Liver (tissue), 9 donors: Measurements from ENCODE around the gene HPD. TPM values are rescaled to one million over a fixed set of nuclear protein-coding genes. Genes with fewer than 3 reads are reported as not detected.

Source experiments
- DNase-seq: peaks from one replicate; pipeline ENCODE4 v3.0.0-alpha.2; 2017; ENCODE audit warnings: low spot score
- H3K27ac ChIP-seq, 2 donors: one replicate each; pipeline ENCODE4 v1.7.0; 2013; ENCODE audit warnings: inconsistent platforms in 2 of 2, low read length in 2 of 2, control low read depth in 1 of 2, low read depth in 1 of 2, mild to moderate bottlenecking in 1 of 2
- H3K27me3 ChIP-seq, 4 donors: one replicate each; pipeline versions ENCODE4 v1.6.1 to v1.7.0; 2013; ENCODE audit warnings: low read length in 3 of 4, inconsistent platforms in 1 of 4, mild to moderate bottlenecking in 1 of 4, moderate library complexity in 1 of 4; ENCODE audit not compliant: control insufficient read depth in 4 of 4, insufficient read depth in 4 of 4
- H3K36me3 ChIP-seq, 4 donors: one replicate each; pipeline versions ENCODE4 v1.6.1 to v1.7.0; 2013; ENCODE audit warnings: low read length in 3 of 4, mild to moderate bottlenecking in 3 of 4, low read depth in 1 of 4, moderate library complexity in 1 of 4; ENCODE audit not compliant: control insufficient read depth in 4 of 4, insufficient read depth in 3 of 4
- H3K4me1 ChIP-seq, 4 donors: one replicate each; pipeline versions ENCODE4 v1.6.1 to v1.7.0; 2013; ENCODE audit warnings: low read length in 3 of 4, mild to moderate bottlenecking in 3 of 4, moderate library complexity in 1 of 4; ENCODE audit not compliant: control insufficient read depth in 4 of 4, insufficient read depth in 4 of 4
- H3K4me3 ChIP-seq, 3 donors: one replicate each; pipeline versions ENCODE4 v1.6.1 to v1.7.0; 2013; ENCODE audit warnings: low read length in 3 of 3, control low read depth in 1 of 3, low read depth in 1 of 3, mild to moderate bottlenecking in 1 of 3
- H3K9ac ChIP-seq, 2 donors: one replicate each; pipeline ENCODE4 v1.7.0; 2013; ENCODE audit warnings: low read length in 2 of 2, mild to moderate bottlenecking in 2 of 2, moderate library complexity in 2 of 2, control low read depth in 1 of 2, low read depth in 1 of 2
- H3K9me3 ChIP-seq, 4 donors: one replicate each; pipeline versions ENCODE4 v1.6.1 to v1.7.0; 2013; ENCODE audit warnings: low read length in 3 of 4; ENCODE audit not compliant: control insufficient read depth in 4 of 4
- FOXA1 ChIP-seq: IDR thresholded peaks from 2 replicates; pipeline ENCODE4 v1.6.1; 2016; ENCODE audit warnings: antibody characterized with exemption
- JUND ChIP-seq, 2 donors: IDR thresholded peaks; 2 replicates each; pipeline ENCODE4 v1.6.1; 2016; ENCODE audit warnings: antibody characterized with exemption in 2 of 2
- RXRA ChIP-seq, 2 donors: IDR thresholded peaks; 2 replicates each; pipeline ENCODE4 v1.6.1; 2017 to 2018; ENCODE audit warnings: antibody characterized with exemption in 2 of 2, mild to moderate bottlenecking in 1 of 2
- WGBS: extraction: QIAGEN DNeasy Blood & Tissue Kit; methylation state at CpG from one replicate; pipeline ENCODE4 v1.1.7; 2013; 5-methylcytosine and 5-hydroxymethylcytosine counted together
- polyA plus RNA-seq, 2 donors: library from polyadenylated mRNA; stranded (reverse) in 1 of 2; unstranded in 1 of 2; fragments of 200-250 nt in 1 of 2; fragments of >200 nt in 1 of 2; fragmentation: Nextera tagmentation in 1 of 2; extraction: Ambion mirVana in 1 of 2; gene quantifications; one replicate each; pipeline versions ENCODE4 v1.2.1 to v1.2.3, GENCODE V29; 2013 to 2015
- total RNA-seq, 2 donors: library from RNA; depleted of rRNA; stranded (reverse); fragments of >200 nt; gene quantifications; one replicate each; pipeline ENCODE4 v1.2.3, GENCODE V29; 2014
- TF ChIP-seq, protein P1 (sequence below): IDR thresholded peaks from 2 replicates; pipeline ENCODE4 v1.6.1; 2016; ENCODE audit warnings: antibody characterized with exemption, mild to moderate bottlenecking
- TF ChIP-seq, protein P2 (sequence below): IDR thresholded peaks from 2 replicates; pipeline ENCODE4 v1.6.1; 2016; ENCODE audit warnings: antibody characterized with exemption
- donor health status: healthy.
- donor health status: healthy.
- donor health status: healthy.
- donor health status: healthy.
- donor health status: healthy.

Gene HPD
- total and polyA plus RNA-seq, 4 donors = 31.3 to 812 (median 509) TPM

- 2% methylated on average over 16 of the region's 16 CpGs for WGBS
- TF ChIP-seq, protein P1, sequence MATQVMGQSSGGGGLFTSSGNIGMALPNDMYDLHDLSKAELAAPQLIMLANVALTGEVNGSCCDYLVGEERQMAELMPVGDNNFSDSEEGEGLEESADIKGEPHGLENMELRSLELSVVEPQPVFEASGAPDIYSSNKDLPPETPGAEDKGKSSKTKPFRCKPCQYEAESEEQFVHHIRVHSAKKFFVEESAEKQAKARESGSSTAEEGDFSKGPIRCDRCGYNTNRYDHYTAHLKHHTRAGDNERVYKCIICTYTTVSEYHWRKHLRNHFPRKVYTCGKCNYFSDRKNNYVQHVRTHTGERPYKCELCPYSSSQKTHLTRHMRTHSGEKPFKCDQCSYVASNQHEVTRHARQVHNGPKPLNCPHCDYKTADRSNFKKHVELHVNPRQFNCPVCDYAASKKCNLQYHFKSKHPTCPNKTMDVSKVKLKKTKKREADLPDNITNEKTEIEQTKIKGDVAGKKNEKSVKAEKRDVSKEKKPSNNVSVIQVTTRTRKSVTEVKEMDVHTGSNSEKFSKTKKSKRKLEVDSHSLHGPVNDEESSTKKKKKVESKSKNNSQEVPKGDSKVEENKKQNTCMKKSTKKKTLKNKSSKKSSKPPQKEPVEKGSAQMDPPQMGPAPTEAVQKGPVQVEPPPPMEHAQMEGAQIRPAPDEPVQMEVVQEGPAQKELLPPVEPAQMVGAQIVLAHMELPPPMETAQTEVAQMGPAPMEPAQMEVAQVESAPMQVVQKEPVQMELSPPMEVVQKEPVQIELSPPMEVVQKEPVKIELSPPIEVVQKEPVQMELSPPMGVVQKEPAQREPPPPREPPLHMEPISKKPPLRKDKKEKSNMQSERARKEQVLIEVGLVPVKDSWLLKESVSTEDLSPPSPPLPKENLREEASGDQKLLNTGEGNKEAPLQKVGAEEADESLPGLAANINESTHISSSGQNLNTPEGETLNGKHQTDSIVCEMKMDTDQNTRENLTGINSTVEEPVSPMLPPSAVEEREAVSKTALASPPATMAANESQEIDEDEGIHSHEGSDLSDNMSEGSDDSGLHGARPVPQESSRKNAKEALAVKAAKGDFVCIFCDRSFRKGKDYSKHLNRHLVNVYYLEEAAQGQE = peak; percentile 0
- TF ChIP-seq FOXA1 = no peak
- Histone ChIP-seq H3K36me3 (peaks cover 9 to 19% (median 17%) of the 10 kb centered on the region in 4 donors), H3K27ac (peak overlapping the region; percentile 65 to 67), H3K27me3 (no peaks in the 10 kb centered on the region), H3K4me1 (peaks cover 9 to 53% (median 37%) of the 10 kb centered on the region in 4 donors), H3K4me3 (peak overlapping the region; percentile 77 to 93 (median 81)), H3K9ac (peak overlapping the region; percentile 36 to 71), H3K9me3 (no peaks in the 10 kb centered on the region)
- no peak for DNase-seq
Observed at GRCh38 chr12:121806009-121806545, 52.6 kb downstream of the HPD start.

DNA sequence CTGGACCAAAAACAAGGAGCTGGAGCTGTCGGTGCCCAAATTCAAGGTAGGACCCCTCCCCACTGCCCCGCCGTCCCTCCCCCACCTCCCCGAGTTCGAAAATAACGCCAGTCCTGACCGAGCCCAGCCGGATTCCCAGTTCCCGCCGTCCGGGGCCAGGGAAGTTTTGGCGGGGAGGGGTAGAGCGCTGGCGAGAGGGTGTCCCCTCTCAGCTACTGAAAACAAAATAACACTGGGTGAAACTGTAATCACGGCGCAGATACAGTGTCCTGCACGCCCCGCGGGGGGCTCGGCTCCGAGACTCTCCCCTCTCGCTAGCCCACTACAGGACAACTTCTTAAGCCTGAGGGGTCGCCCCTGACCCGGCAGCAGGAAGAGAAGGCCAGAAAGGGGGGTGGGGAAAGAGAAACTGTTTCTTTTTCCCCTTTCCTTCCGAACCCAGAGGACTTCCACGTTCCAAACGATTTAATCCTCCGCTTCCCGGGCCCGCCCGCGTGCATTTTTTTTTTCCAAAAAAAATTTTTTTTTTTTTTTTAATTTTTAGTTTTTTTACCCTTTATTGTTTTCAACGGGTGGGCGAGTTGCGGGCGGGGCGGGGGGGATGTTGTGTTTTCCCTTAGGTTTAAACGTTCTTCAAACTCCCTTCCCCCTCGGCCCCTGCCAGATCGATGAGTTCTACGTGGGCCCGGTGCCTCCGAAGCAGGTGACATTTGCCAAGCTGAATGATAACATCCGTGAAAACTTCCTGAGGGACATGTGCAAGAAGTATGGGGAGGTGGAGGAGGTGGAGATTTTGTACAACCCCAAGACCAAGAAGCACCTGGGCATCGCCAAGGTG is 53.3 kb downstream of the HPD start:
- TF ChIP-seq RXRA (IDR thresholded peaks at IDR 0.05) (no peak), JUND (IDR thresholded peaks at IDR 0.05) (no peak)
- TF ChIP-seq, protein P2, sequence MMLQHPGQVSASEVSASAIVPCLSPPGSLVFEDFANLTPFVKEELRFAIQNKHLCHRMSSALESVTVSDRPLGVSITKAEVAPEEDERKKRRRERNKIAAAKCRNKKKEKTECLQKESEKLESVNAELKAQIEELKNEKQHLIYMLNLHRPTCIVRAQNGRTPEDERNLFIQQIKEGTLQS = no peak
- TF ChIP-seq, protein P1 = peak; percentile 20
- H3K27me3 ChIP-seq = no peaks in the 10 kb centered on the region
- peak overlapping the region; percentile 77 to 93 (median 81) for H3K4me3 ChIP-seq
- H3K36me3 ChIP-seq = peaks cover 5 to 15% (median 12%) of the 10 kb centered on the region in 4 donors
- H3K27ac ChIP-seq = peak overlapping the region; percentile 89 to 90
- DNase-seq = no peak
- under 1% methylated on average over 45 of the region's 45 CpGs for WGBS
- peaks cover 7 to 46% (median 30%) of the 10 kb centered on the region in 4 donors for H3K4me1 ChIP-seq
- H3K9me3 ChIP-seq = no peaks in the 10 kb centered on the region
- peak overlapping the region; percentile 70 to 71 for H3K9ac ChIP-seq
